ENCODE data around the gene DPP6.

DPP6 gene

GRCh38 chr7:154532771-154533170 is 480.6 kb downstream of the DPP6 start:
- no peak for DNase-seq (ENCODE audit: low read depth in 2 of 2)

DNA sequence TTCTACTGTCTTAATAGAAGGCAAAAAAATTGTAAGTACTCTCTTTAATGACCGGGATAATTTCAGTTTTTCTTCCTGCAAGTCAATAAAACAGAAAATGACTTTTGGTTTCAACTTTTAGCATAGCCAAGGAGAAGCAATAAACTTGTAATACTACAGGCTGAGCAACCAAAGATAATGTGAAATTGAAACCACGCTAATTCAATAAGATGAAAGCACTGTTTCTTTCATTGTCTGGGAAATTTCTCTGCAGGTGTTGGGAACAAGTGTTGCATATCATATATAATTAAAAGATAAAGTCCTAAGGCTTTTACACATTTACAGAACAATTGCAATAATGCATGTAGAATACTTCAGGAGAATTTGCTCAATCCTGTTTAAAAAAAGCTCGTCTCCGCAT is 488.4 kb downstream of the DPP6 start:
- no peak for DNase-seq (ENCODE audit: low read depth in 2 of 2)

DNA sequence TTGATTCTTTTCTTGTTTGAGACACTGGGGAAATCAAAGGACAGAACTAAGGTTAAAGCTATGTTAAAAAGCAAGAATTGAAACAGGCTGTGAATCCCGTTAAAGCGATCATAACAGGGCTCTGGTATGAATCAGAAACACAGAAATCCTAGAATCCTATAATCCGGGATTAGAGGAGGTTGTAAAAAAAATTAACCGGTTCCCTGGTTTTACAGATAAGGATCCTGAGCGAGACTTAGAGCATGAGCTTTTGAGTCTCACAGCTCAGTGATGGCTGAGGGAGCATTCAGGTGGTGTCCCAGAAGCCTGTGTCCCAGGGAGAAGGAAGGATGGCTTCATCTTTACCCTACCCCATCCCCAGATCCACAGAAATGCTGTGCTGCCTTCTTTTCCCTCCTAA is 489.4 kb downstream of the DPP6 start:
- DNase-seq (ENCODE audit: low read depth in 2 of 2): no peak

GRCh38 chr7:154546946-154547587 is 494.9 kb downstream of the DPP6 start:
- DNase-seq (ENCODE audit: low read depth in 2 of 2): no peak

- DNase-seq (ENCODE audit: low read depth in 2 of 2): no peak
Observed at GRCh38 chr7:154553711-154554265, 501.6 kb downstream of the DPP6 start.

GRCh38 chr7:154559454-154559853 is 507.3 kb downstream of the DPP6 start:
- no peak for DNase-seq (ENCODE audit: low read depth in 2 of 2)

- DNase-seq (ENCODE audit: low read depth in 2 of 2): no peak
Observed at GRCh38 chr7:154564676-154565075, 512.5 kb downstream of the DPP6 start.

DNA sequence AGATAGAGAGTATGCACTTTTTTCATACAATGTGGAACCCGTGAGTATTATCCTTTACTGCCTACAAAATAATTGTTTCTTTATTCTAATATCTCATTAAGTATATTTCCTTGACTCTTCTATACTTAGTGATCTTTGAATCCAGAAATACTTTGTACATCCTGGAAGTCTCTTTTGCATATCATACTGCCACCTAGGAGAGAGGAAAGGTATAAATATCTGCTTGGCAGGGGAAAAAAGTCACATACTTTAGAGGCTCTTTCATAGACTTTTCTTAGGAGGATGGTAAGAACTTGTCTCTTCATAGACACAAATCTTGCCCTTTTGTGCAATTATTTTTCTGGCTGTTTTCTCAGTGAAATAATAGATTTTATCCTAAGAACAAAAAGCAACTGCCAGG is 514.7 kb downstream of the DPP6 start:
- DNase-seq (ENCODE audit: low read depth in 2 of 2): no peak

DNA sequence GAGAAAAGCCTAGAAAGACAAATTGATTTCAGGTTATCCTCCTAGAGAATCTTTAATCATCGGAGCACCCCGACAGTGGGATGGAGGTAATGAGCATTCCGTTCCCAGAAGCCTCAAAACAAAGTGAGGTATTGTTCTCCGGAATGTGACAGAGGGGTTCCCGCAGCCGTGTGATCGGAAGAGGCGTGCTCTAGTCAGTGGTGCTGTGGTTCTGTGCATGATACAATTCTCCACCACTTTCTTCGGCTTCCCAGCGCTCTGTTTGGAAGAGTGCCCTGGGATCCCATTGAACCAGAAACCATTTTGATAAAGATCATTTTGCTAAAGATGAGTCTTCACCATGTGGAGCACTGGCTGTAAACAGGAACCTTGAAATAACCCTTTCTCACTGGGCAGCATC is 516.1 kb downstream of the DPP6 start:
- DNase-seq (ENCODE audit: low read depth in 2 of 2): no peak

DNA sequence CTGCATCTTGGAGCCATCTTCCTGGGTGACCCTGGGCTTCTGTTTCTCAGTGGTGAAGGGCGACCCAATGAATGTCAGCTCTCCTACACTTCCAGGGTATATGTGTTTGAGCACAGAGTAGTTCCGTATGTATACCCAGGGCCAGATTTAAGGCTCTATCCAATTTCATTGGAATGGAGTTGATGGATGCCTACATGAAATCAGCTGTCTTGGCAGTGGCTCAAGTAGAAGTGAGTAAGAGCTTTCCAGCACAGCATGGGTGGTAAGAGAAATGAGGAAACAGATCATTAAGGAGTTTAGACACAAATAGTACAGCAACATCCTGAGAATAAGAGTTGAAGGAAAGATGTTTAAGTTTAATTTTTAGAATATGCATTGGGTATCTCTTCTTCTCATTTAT is 517.7 kb downstream of the DPP6 start:
- DNase-seq (ENCODE audit: low read depth in 2 of 2): no peak

GRCh38 chr7:154571772-154572171 is 519.6 kb downstream of the DPP6 start:
- DNase-seq (ENCODE audit: low read depth in 2 of 2): no peak

DNA sequence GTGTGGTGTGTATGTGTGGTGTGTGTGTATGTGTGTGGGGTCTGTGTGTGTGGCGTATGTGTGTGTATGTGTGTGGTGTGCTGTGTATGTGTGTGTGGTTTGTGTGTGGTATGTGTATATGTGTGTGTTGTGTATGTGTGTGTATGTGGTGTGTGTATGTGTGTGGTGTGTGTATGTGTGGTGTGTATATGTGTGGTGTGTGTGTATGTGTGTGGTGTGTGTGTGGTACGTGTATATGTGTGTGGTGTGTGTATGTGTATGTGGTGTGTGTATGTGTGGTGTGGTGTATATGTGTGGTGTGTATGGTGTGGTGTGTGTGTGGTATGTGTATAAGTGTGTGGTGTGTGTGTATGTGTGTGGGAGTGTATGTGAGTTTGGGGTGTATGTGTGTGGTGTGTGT is 522.0 kb downstream of the DPP6 start:
- no peak for DNase-seq (ENCODE audit: low read depth in 2 of 2)

- DNase-seq (ENCODE audit: low read depth in 2 of 2): no peak
Observed at GRCh38 chr7:154575497-154575896, 523.3 kb downstream of the DPP6 start.

GRCh38 chr7:154576604-154577003 is 524.4 kb downstream of the DPP6 start:
- no peak for DNase-seq (ENCODE audit: low read depth in 2 of 2)

- DNase-seq (ENCODE audit: low read depth in 2 of 2): no peak
Observed at GRCh38 chr7:154577141-154577873, 525.1 kb downstream of the DPP6 start.

DNA sequence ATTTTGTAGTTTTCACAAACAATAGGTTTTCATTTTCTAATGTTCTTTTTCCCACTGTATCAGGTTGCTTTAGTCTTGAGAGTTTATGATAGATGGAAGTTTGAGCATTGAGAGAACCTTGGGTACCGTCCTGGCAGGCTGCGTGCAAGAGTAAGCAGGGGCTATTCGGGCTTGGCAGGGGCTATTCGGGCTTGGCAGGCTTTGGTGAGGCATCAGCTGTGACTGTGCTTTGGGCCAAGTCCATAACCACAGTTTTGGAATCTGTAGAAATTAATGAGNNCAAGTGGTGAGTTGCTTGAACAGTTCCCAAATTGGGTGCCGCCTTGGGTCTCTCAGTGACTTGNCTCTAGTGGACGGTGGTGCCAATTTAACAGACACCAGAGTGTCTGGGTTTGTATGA is 526.1 kb downstream of the DPP6 start:
- DNase-seq (ENCODE audit: low read depth in 2 of 2): no peak

GRCh38 chr7:154579711-154580110 is 527.5 kb downstream of the DPP6 start:
- DNase-seq (ENCODE audit: low read depth in 2 of 2): no peak

- DNase-seq (ENCODE audit: low read depth in 2 of 2): no peak
Observed at GRCh38 chr7:154581251-154581890, 529.2 kb downstream of the DPP6 start.

GRCh38 chr7:154583454-154583853 is 531.3 kb downstream of the DPP6 start:
- DNase-seq (ENCODE audit: low read depth in 2 of 2): no peak

GRCh38 chr7:154584352-154585252 is 532.4 kb downstream of the DPP6 start:
- DNase-seq (ENCODE audit: low read depth in 2 of 2): no peak

GRCh38 chr7:154587792-154588191 is 535.6 kb downstream of the DPP6 start:
- DNase-seq (ENCODE audit: low read depth in 2 of 2): no peak

GRCh38 chr7:154591544-154591943 is 539.3 kb downstream of the DPP6 start:
- no peak for DNase-seq (ENCODE audit: low read depth in 2 of 2)

All from stimulated activated CD4-positive, alpha-beta T cell treated with anti-CD3 and anti-CD28 coated beads, Interleukin-1b, Interleukin-23, amount 100 ng/mL, for 4 hours (primary cell).